Measurements from ENCODE around the gene RSF1. TPM values are rescaled to one million over a fixed set of nuclear protein-coding genes. Genes with fewer than 3 reads are reported as not detected.
"Not testable (repeated sequence)": the region's sequence is repeated elsewhere in the genome, so short reads cannot be mapped to it uniquely, and the experiment has no call there.

Gene RSF1
- total RNA-seq, result 15.1 TPM

GRCh38 chr11:77820565-77821348, at the start of gene RSF1, which contains the start of gene AAMDC:
TSS of gene RSF1 (minus strand) at chr11:77820722. CDS start at chr11:77820714, 8 bp downstream.
TSS of gene AAMDC (plus strand) at chr11:77821144. CDS start at chr11:77842497, 21,353 bp downstream.
- peak; percentile 86 to 100 (median 99) for DNase-seq (ENCODE audit: low read depth in 2 of 3, low spot score in 2 of 3)

- no peak for DNase-seq (ENCODE audit: low read depth in 2 of 3, low spot score in 2 of 3)
Observed at GRCh38 chr11:77868744-77869143, 48.2 kb upstream of the RSF1 start.

- DNase-seq (ENCODE audit: low read depth in 2 of 3, low spot score in 2 of 3), result no peak
Observed at GRCh38 chr11:77866336-77866735, 45.8 kb upstream of the RSF1 start.

- DNase-seq (ENCODE audit: low read depth in 2 of 3, low spot score in 2 of 3), result no peak
Observed at GRCh38 chr11:77865805-77866204, 45.3 kb upstream of the RSF1 start.

- DNase-seq (ENCODE audit: low read depth in 2 of 3, low spot score in 2 of 3), result not testable (repeated sequence)
Observed at GRCh38 chr11:77861444-77861843, 40.9 kb upstream of the RSF1 start.

GRCh38 chr11:77857906-77858457, 37.5 kb upstream of the RSF1 start:
- DNase-seq (ENCODE audit: low read depth in 2 of 3, low spot score in 2 of 3), result not testable (repeated sequence)

- peak in 1 of 3 donors; percentile 8 for DNase-seq (ENCODE audit: low read depth in 2 of 3, low spot score in 2 of 3)
Observed at GRCh38 chr11:77854838-77855237, 34.3 kb upstream of the RSF1 start.

GRCh38 chr11:77851503-77851902, 31.0 kb upstream of the RSF1 start:
- DNase-seq (ENCODE audit: low read depth in 2 of 3, low spot score in 2 of 3), result no peak

GRCh38 chr11:77843700-77844099, 23.2 kb upstream of the RSF1 start:
- DNase-seq (ENCODE audit: low read depth in 2 of 3, low spot score in 2 of 3), result not testable (repeated sequence)

- DNase-seq (ENCODE audit: low read depth in 2 of 3, low spot score in 2 of 3), result peak in 2 of 3 donors; percentile 4 to 37
Observed at GRCh38 chr11:77842441-77843121, 22.1 kb upstream of the RSF1 start.

- DNase-seq (ENCODE audit: low read depth in 2 of 3, low spot score in 2 of 3), result no peak
Observed at GRCh38 chr11:77833302-77833701, 12.8 kb upstream of the RSF1 start.

- no peak for DNase-seq (ENCODE audit: low read depth in 2 of 3, low spot score in 2 of 3)
Observed at GRCh38 chr11:77828926-77829325, 8.4 kb upstream of the RSF1 start.

- DNase-seq (ENCODE audit: low read depth in 2 of 3, low spot score in 2 of 3), result no peak
Observed at GRCh38 chr11:77823775-77824174, 3.3 kb upstream of the RSF1 start.

- DNase-seq (ENCODE audit: low read depth in 2 of 3, low spot score in 2 of 3), result not testable (repeated sequence)
Observed at GRCh38 chr11:77822126-77822525, 1.6 kb upstream of the RSF1 start.

- DNase-seq (ENCODE audit: low read depth in 2 of 3, low spot score in 2 of 3), result peak in 2 of 3 donors; percentile 8 to 21
Observed at GRCh38 chr11:77821349-77821851, 878 bp upstream of the RSF1 start.

GRCh38 chr11:77819921-77820564, 479 bp downstream of the RSF1 start:
- peak in 1 of 3 donors; percentile 19 for DNase-seq (ENCODE audit: low read depth in 2 of 3, low spot score in 2 of 3)

- DNase-seq (ENCODE audit: low read depth in 2 of 3, low spot score in 2 of 3), result peak; percentile 66 to 86 (median 85)
Observed at GRCh38 chr11:77819411-77819920, 1.1 kb downstream of the RSF1 start.

- DNase-seq (ENCODE audit: low read depth in 2 of 3, low spot score in 2 of 3), result no peak
Observed at GRCh38 chr11:77815459-77815858, 5.1 kb downstream of the RSF1 start.

GRCh38 chr11:77814848-77815247, 5.7 kb downstream of the RSF1 start:
- DNase-seq (ENCODE audit: low read depth in 2 of 3, low spot score in 2 of 3), result no peak

GRCh38 chr11:77813256-77813655, 7.3 kb downstream of the RSF1 start:
- no peak for DNase-seq (ENCODE audit: low read depth in 2 of 3, low spot score in 2 of 3)

GRCh38 chr11:77806993-77807392, 13.5 kb downstream of the RSF1 start:
- no peak for DNase-seq (ENCODE audit: low read depth in 2 of 3, low spot score in 2 of 3)
